Loucy (cell line): Measurements from ENCODE around the gene TBX1.

ENCODE experiments used
- EZH2phosphoT487 ChIP-seq: fragments of 200-600 bp; IDR thresholded peaks from 2 replicates; pipeline ENCODE4 v1.6.1; 2018; ENCODE audit warnings: antibody characterized with exemption, mild to moderate bottlenecking, moderate library complexity, borderline replicate concordance
- TF ChIP-seq, protein P1 (sequence below): fragments of 200-600 bp; sonication (generic); conservative IDR thresholded peaks from 2 replicates; pipeline ENCODE4 v1.5.1; 2014; ENCODE audit warnings: mild to moderate bottlenecking, antibody characterized with exemption, low read length

DNA sequence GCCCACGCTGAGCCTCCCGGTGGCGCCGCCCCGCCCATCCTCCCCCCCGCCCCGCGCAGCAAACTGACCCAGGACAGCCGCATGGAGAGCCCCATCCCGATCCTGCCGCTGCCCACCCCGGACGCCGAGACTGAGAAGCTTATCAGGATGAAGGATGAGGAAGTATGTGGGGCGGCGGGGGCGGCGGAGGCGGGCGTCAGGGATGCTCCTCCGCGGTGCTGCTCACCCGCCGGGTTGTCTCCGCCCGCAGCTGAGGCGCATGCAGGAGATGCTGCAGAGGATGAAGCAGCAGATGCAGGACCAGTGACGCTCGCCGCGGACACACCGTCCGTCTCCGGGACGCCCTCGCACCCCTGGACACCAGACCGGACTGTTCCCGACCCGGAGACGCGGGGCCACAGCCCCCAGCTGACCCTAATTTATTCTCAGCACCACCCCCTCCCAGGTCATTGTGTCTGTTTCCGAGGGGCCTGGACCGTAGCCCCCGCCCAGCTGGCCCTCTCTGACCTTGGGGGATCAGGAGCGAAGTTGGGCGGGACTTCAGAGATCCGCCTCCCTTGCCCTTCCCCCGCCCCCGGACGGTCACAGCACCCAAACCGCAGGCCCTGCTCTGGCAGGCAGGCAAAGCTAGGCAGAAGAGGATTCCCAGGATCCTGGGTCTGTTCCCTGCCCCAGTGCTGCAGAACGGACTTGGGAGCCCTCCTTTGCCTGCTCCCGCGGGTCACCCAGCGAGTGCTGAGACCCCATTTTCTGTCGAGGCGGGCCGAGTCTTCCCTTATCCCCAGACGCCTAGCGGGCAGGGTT, 38.2 kb upstream of the TBX1 start:
- TF ChIP-seq, protein P1, sequence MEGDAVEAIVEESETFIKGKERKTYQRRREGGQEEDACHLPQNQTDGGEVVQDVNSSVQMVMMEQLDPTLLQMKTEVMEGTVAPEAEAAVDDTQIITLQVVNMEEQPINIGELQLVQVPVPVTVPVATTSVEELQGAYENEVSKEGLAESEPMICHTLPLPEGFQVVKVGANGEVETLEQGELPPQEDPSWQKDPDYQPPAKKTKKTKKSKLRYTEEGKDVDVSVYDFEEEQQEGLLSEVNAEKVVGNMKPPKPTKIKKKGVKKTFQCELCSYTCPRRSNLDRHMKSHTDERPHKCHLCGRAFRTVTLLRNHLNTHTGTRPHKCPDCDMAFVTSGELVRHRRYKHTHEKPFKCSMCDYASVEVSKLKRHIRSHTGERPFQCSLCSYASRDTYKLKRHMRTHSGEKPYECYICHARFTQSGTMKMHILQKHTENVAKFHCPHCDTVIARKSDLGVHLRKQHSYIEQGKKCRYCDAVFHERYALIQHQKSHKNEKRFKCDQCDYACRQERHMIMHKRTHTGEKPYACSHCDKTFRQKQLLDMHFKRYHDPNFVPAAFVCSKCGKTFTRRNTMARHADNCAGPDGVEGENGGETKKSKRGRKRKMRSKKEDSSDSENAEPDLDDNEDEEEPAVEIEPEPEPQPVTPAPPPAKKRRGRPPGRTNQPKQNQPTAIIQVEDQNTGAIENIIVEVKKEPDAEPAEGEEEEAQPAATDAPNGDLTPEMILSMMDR = no peak
- TF ChIP-seq EZH2phosphoT487 = no peak
